HepG2 (cell line): ENCODE measurements around the gene ZFAND3. TPM values are rescaled to one million over a fixed set of nuclear protein-coding genes. Genes with fewer than 3 reads are reported as not detected.

ENCODE experiments used
- HOXD1 ChIP-seq: sonication (generic); formaldehyde crosslinking; IDR thresholded peaks from 2 replicates; pipeline ENCODE4 v1.5.0; 2020; ENCODE audit warnings: missing genetic modification reagents
- MAZ ChIP-seq, 2 experiments: sonication (generic) in 1 of 2; formaldehyde crosslinking in 1 of 2; IDR thresholded peaks; 2 replicates each; pipeline versions ENCODE4 v1.5.0 to v1.6.1; 2012 to 2020; ENCODE audit warnings: low read depth in 2 of 2, mild to moderate bottlenecking in 2 of 2, borderline replicate concordance in 1 of 2, improper control_type of control experiment in 1 of 2, low read length in 1 of 2, missing genetic modification reagents in 1 of 2, moderate library complexity in 1 of 2
- ZBTB1 ChIP-seq: sonication (generic); formaldehyde crosslinking; IDR thresholded peaks from 2 replicates; pipeline ENCODE4 v1.4.0; 2020; ENCODE audit warnings: missing genetic modification reagents, borderline replicate concordance
- polyA plus RNA-seq, 8 experiments: library from polyadenylated mRNA; depleted of rRNA in 3 of 8; stranded (reverse) in 7 of 8; unstranded in 1 of 8; fragments of >200 nt; fragmentation: Illumina TruSeq in 4 of 8; extraction: Trizol in 4 of 8; gene quantifications; 2 replicates each; pipeline versions ENCODE4 v1.2.1 to v1.2.3, GENCODE V29; 2011 to 2016; ENCODE audit warnings: low read depth in 4 of 8, missing spikeins in 1 of 8, mixed read lengths in 1 of 8; ENCODE audit not compliant: insufficient read depth in 1 of 8
- total RNA-seq, 5 experiments: library from RNA; depleted of rRNA; stranded (reverse); fragments of >200 nt; fragmentation: Illumina TruSeq; extraction: Trizol; gene quantifications; 2 replicates each; pipeline ENCODE4 v1.2.3, GENCODE V29; 2016; ENCODE audit warnings: low read depth in 1 of 5
- TF ChIP-seq, protein P1 (sequence below): sonication (generic); formaldehyde crosslinking; IDR thresholded peaks from 2 replicates; pipeline ENCODE4 v1.5.1; 2020; ENCODE audit warnings: mild to moderate bottlenecking, missing genetic modification reagents, borderline replicate concordance
- TF ChIP-seq, protein P2 (sequence below): IDR thresholded peaks from 2 replicates; pipeline ENCODE4 v1.6.1; 2016; ENCODE audit warnings: low read depth, borderline replicate concordance
- TF ChIP-seq, protein P3 (sequence below): sonication (generic); formaldehyde crosslinking; IDR thresholded peaks from 2 replicates; pipeline ENCODE4 v1.5.0; 2020; ENCODE audit warnings: mild to moderate bottlenecking, missing genetic modification reagents, borderline replicate concordance
- TF ChIP-seq, protein P4 (sequence below): sonication (generic); formaldehyde crosslinking; IDR thresholded peaks from 2 replicates; pipeline ENCODE4 v1.5.1; 2020; ENCODE audit warnings: mild to moderate bottlenecking, missing genetic modification reagents, moderate library complexity
- TF ChIP-seq, protein P5 (sequence below): sonication (generic); formaldehyde crosslinking; IDR thresholded peaks from 2 replicates; pipeline ENCODE4 v1.8.1; 2023; ENCODE audit warnings: missing genetic modification reagents, inconsistent platforms, borderline replicate concordance

Gene ZFAND3
- total and polyA plus RNA-seq, 2 of the 13 experiments (the other 11 are each of a cell fraction or from before 2014, with no cell fraction given) = 16.4 to 17.1 TPM

DNA sequence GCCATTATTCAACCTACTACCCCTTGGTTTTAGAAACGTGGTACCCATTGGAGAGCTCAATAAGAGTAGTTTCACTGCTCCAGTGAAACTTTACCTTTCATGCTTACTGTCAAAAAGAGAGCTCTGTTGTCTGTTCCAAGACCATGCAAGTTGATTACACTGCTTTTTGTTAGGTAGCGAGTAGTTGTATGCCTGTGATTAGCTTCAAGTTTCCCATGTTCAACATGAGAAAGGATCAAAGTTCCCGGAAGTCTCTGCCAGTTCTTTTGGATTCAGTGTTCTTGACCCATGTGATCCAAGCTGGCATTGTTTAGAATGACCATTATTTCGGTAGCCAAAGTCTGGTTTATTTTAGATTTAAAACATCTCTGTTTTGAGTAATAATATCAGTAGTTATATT lies 107.1 kb downstream of the ZFAND3 start (continued):
- TF ChIP-seq, protein P1, sequence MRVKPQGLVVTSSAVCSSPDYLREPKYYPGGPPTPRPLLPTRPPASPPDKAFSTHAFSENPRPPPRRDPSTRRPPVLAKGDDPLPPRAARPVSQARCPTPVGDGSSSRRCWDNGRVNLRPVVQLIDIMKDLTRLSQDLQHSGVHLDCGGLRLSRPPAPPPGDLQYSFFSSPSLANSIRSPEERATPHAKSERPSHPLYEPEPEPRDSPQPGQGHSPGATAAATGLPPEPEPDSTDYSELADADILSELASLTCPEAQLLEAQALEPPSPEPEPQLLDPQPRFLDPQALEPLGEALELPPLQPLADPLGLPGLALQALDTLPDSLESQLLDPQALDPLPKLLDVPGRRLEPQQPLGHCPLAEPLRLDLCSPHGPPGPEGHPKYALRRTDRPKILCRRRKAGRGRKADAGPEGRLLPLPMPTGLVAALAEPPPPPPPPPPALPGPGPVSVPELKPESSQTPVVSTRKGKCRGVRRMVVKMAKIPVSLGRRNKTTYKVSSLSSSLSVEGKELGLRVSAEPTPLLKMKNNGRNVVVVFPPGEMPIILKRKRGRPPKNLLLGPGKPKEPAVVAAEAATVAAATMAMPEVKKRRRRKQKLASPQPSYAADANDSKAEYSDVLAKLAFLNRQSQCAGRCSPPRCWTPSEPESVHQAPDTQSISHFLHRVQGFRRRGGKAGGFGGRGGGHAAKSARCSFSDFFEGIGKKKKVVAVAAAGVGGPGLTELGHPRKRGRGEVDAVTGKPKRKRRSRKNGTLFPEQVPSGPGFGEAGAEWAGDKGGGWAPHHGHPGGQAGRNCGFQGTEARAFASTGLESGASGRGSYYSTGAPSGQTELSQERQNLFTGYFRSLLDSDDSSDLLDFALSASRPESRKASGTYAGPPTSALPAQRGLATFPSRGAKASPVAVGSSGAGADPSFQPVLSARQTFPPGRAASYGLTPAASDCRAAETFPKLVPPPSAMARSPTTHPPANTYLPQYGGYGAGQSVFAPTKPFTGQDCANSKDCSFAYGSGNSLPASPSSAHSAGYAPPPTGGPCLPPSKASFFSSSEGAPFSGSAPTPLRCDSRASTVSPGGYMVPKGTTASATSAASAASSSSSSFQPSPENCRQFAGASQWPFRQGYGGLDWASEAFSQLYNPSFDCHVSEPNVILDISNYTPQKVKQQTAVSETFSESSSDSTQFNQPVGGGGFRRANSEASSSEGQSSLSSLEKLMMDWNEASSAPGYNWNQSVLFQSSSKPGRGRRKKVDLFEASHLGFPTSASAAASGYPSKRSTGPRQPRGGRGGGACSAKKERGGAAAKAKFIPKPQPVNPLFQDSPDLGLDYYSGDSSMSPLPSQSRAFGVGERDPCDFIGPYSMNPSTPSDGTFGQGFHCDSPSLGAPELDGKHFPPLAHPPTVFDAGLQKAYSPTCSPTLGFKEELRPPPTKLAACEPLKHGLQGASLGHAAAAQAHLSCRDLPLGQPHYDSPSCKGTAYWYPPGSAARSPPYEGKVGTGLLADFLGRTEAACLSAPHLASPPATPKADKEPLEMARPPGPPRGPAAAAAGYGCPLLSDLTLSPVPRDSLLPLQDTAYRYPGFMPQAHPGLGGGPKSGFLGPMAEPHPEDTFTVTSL (CRISPR knock-in tag) = no peak
- TF ChIP-seq, protein P2, sequence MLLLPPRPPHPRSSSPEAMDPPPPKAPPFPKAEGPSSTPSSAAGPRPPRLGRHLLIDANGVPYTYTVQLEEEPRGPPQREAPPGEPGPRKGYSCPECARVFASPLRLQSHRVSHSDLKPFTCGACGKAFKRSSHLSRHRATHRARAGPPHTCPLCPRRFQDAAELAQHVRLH (CRISPR knock-in tag) = no peak
- no peak for TF ChIP-seq HOXD1
- TF ChIP-seq, protein P3, sequence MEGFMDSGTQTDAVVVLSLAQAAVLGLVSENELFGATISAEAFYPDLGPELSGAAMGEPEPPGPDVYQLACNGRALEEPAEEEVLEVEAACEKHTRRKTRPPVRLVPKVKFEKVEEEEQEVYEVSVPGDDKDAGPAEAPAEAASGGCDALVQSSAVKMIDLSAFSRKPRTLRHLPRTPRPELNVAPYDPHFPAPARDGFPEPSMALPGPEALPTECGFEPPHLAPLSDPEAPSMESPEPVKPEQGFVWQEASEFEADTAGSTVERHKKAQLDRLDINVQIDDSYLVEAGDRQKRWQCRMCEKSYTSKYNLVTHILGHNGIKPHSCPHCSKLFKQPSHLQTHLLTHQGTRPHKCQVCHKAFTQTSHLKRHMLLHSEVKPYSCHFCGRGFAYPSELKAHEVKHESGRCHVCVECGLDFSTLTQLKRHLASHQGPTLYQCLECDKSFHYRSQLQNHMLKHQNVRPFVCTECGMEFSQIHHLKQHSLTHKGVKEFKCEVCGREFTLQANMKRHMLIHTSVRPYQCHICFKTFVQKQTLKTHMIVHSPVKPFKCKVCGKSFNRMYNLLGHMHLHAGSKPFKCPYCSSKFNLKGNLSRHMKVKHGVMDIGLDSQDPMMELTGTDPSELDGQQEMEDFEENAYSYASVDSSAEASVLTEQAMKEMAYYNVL (CRISPR knock-in tag) = no peak
- TF ChIP-seq ZBTB1 = no peak
- TF ChIP-seq MAZ (IDR thresholded peaks at IDR 0.05; ENCODE audit: borderline replicate concordance, low read depth, low read length) = no peak
- no peak for TF ChIP-seq MAZ (CRISPR knock-in tag; IDR thresholded peaks at IDR 0.05; ENCODE audit: low read depth)
- TF ChIP-seq, protein P4, sequence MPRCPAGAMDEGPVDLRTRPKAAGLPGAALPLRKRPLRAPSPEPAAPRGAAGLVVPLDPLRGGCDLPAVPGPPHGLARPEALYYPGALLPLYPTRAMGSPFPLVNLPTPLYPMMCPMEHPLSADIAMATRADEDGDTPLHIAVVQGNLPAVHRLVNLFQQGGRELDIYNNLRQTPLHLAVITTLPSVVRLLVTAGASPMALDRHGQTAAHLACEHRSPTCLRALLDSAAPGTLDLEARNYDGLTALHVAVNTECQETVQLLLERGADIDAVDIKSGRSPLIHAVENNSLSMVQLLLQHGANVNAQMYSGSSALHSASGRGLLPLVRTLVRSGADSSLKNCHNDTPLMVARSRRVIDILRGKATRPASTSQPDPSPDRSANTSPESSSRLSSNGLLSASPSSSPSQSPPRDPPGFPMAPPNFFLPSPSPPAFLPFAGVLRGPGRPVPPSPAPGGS (CRISPR knock-in tag) = no peak
- TF ChIP-seq, protein P5, sequence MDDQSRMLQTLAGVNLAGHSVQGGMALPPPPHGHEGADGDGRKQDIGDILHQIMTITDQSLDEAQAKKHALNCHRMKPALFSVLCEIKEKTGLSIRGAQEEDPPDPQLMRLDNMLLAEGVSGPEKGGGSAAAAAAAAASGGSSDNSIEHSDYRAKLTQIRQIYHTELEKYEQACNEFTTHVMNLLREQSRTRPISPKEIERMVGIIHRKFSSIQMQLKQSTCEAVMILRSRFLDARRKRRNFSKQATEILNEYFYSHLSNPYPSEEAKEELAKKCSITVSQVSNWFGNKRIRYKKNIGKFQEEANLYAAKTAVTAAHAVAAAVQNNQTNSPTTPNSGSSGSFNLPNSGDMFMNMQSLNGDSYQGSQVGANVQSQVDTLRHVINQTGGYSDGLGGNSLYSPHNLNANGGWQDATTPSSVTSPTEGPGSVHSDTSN (CRISPR knock-in tag) = no peak
- TF ChIP-seq, all 625 proteins: peak for 0
